Left hindlimb (tissue), 1 donor: ENCODE data around the gene C13orf46.
"Not testable (repeated sequence)": the region's sequence is repeated elsewhere in the genome, so short reads cannot be mapped to it uniquely, and the experiment has no call there.

ENCODE experiments used
- DNase-seq: peaks from one replicate; pipeline ENCODE4 v3.0.0-alpha.2; 2018

The C13orf46 gene

GRCh38 chr13:113991676-113992179, 17.9 kb upstream of the C13orf46 start:
- DNase-seq: no peak

- DNase-seq: no peak
Measured at GRCh38 chr13:113991191-113991669, 17.4 kb upstream of the C13orf46 start.

GRCh38 chr13:113990321-113990837, 16.5 kb upstream of the C13orf46 start:
- no peak for DNase-seq

- no peak for DNase-seq
Measured at GRCh38 chr13:113989585-113990300, 15.9 kb upstream of the C13orf46 start.

- not testable (repeated sequence) for DNase-seq
Measured at GRCh38 chr13:113988859-113989258, 15.0 kb upstream of the C13orf46 start.

- peak; percentile 27 for DNase-seq
Measured at GRCh38 chr13:113982296-113982661, 8.4 kb upstream of the C13orf46 start.

- peak; percentile 10 for DNase-seq
Measured at GRCh38 chr13:113981611-113982295, 7.9 kb upstream of the C13orf46 start.

- DNase-seq: peak; percentile 43
Measured at GRCh38 chr13:113981194-113981605, 7.3 kb upstream of the C13orf46 start.

GRCh38 chr13:113980489-113981064, 6.7 kb upstream of the C13orf46 start:
- peak; percentile 22 for DNase-seq

- no peak for DNase-seq
Measured at GRCh38 chr13:113979791-113980471, 6.1 kb upstream of the C13orf46 start.

GRCh38 chr13:113978741-113979481, 5.0 kb upstream of the C13orf46 start:
- DNase-seq: no peak

- no peak for DNase-seq
Measured at GRCh38 chr13:113977976-113978375, 4.1 kb upstream of the C13orf46 start.

GRCh38 chr13:113976711-113977684, 3.1 kb upstream of the C13orf46 start:
- no peak for DNase-seq

GRCh38 chr13:113975416-113975815, 1.5 kb upstream of the C13orf46 start:
- no peak for DNase-seq

- no peak for DNase-seq
Measured at GRCh38 chr13:113974304-113975281, 717 bp upstream of the C13orf46 start.

- no peak for DNase-seq
Measured at GRCh38 chr13:113972451-113973217, 1.2 kb downstream of the C13orf46 start.

- peak; percentile 20 for DNase-seq
Measured at GRCh38 chr13:113971471-113972231, 2.2 kb downstream of the C13orf46 start.
